GM15510 (cell line): ENCODE results near the gene HPD.

Experiments
- POLR2A ChIP-seq: IDR thresholded peaks from 3 replicates; pipeline ENCODE4 v1.6.1; 2011; ENCODE audit warnings: borderline replicate concordance; ENCODE audit not compliant: insufficient read length; ENCODE audit errors: extremely low read depth

HPD gene

DNA sequence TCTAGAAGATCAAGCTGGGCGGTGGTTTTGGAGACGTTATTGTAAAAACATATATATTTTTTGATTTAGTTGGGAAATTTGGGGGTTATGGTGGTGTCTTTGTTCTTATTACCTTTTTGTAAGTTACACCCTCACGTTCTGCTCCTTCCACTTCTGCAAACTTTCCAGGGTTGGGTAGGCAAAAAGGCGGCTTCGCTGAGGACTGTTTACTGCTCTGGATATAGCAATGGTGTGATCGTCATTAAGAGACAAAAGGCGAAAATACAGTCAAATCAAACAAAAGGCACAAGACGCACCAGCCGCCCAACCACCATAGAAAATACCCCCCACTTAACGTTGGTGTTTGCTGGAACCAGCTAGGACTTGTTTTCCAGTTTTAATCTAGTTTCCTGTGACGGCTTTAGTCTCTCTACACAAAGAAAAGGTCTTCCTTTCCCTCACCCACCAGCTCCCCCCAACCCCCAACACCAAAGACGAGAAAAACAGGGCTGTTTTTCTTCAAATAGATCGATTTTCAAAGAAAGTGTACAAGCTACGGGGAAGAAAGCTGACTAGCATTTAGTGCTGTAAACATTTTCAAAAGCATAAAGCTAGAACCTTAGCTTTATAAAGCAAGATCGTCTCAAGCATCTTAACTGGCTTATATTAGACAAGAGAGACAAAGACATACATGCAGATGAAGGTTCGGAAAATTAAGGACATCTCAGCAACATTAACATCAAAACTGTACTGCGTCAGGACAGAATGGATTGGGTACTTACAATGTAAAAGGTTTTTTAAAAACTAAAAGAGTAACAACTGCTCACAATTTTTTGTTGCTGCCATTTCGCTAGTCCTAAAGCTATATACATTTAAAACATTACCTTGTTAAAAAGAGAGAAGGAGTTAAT lies 56.8 kb downstream of the HPD start:
- no peak for TF ChIP-seq POLR2A

DNA sequence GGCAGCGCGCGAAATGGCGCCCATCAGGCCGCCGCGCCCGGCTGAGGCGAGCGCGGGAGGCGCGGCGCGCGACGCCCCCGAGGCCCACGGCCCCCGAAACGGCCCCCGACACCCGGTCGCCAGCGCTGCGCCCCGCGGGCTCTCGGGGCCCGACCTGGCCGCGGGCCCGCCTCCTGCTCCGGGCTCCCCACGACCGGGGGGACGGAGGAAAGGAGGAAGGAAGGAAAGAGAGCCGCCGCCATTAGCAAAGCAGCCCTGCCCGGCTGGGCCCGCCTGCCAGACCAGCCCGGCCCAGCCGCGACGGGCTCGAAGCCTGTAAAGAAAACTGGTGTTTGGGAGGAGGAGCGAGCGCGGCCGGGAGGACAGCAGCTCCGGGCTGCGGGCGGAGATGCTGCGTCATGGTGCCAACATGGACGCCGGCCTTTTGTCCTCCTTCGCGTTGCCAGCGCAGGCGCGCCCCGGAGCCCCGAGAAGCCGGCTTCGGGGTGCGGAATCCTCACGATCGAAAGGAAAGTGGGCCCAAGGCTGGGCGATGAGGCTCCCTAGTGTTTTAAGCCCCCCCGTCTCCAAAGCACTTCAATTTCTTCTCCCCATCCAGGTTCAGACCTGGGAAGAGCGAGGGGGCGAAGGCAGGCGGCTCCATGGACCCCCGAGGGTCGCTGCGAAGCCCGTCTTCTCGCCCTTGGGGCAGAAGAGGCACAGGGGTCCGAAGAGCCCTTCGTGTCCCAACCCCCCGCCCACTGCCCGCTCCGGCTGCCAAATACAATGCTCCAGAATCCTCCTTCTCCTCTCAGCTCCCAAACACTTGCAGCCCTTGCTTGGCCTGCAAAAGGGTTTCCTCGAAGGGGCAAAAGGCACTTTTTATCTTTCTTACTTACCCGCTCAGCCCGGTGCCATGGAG lies 57.7 kb downstream of the HPD start:
- TF ChIP-seq POLR2A = peak; percentile 47

DNA sequence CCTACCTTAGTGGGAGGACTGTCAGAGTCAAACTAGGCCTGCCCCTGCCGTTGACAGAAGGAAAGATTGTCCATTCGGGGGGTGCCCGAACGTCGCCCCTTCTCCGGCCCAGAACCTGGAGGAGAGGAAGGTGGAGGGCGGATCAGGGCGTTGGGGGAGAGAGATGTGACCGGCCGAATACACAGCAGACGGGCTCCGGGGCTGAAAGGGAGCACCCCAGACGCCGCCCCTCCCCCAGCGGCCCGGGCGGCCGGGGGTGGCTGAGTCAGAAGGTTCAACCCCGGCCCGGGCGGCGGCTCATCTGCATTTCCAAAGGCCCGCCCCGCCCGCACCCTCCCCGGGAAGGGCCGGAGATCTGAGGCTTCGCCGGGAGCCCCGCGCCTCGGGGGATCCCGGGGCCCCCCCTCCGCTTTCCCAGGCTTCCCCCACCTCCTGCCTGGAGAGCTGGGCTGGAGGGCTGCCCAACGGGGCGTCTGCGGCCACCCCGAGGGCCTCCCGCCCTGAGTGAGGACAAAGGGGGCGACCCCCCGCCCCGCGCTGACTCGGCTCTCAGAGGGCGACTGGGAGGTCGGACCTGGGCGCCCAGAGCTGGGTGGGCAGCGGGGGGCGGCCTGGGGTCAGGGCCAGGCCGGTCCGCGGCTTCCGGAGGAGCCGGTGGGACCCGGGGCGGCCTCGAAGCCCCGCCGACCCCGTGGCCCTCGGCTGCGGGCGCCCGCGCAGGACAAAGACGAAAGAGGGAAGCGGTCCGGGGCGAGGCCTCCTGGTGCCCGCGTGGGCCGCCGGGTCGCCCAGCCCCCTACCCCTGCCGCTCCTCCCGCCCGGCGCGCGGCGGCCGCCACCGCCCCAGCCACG lies 58.6 kb downstream of the HPD start:
- peak; percentile 36 for TF ChIP-seq POLR2A

DNA sequence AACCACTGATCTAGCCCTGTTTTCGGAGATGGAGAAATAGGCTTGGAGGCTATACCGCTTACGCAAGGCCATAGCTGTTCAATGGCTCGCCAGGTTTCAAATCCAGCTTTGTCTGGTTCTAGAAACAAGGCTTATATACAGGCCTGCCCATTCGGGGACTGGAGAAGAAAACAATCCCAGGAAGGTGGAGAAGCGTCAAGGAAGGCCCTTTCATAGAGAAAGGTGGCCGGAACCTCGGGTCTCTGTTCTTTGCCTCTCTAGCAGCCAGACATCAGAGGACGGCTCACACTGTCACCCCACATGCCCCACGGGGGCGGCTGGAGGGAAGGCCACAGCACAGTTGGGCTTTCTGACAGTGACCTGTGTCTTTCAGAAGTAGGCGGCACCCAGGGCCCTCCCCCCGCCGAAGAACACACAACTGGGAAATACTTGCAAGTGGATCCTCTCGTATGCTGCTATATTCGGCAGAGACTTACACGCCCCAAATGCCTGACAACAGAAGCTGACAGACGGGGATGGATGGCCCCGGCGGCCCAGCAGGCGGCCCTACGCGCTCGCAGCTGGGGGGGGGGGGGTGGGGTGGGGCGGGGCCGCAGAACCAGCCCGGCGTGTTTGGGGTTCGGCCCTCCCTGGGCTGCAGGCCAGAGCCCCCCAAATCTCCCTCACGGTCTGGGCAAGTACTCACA lies 59.4 kb downstream of the HPD start:
- no peak for TF ChIP-seq POLR2A

DNA sequence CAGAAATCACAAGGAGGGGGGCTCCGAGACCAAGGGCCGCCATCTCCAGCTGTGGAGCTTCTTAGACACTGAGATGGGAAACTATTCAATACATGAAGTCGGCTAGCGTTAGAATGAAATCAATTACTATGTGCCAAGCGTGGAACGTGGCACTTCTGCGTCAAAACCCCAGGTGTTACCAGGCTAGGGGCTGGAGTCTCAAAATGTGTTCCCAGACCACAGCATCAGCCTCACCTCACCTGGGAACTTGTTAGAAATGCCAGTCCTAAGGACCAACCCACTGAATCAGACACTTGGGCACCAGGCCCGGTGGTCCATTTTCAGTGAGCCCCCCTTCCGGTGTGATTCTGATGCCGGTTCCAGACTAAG lies 59.9 kb downstream of the HPD start:
- TF ChIP-seq POLR2A = no peak

DNA sequence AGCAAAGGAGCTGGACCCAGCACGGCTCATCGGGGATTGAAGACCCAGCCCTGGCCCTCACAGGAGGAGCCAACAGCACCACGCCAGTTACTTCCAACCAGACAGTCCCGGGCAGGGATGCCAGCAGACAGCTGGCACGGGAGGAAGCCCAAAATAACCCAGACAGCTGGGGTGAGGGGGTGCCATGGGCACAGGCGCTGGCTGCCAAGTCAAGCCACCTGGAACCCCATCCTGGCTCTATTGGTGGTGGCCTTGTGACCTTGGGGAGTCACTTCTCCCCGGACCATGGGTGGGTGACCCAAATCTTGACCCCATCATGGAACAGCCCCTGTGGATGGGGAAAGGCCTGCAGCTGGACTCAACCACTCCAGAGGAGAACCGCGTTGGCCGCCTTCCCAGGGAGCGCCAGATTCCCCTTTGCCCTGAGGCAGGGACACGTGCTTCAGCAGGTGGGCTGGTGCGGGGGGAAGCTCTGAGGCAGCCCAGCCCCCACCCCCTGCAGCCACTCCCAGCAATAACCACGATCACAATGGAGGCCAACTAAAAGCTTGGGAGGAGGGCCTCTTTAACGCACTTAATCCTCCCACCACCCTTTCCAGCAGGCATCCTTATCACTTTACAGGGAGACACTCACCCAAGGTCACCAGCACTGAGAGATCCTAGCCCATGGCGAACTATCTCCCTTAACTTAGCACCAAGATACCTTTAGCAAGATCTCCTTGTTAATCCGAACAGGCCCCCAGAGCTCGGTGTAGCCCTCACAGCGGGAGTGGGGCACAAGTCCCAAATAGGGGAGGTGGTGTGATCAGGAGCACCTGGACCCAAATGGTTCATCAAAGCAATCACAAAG lies 60.5 kb downstream of the HPD start:
- no peak for TF ChIP-seq POLR2A

DNA sequence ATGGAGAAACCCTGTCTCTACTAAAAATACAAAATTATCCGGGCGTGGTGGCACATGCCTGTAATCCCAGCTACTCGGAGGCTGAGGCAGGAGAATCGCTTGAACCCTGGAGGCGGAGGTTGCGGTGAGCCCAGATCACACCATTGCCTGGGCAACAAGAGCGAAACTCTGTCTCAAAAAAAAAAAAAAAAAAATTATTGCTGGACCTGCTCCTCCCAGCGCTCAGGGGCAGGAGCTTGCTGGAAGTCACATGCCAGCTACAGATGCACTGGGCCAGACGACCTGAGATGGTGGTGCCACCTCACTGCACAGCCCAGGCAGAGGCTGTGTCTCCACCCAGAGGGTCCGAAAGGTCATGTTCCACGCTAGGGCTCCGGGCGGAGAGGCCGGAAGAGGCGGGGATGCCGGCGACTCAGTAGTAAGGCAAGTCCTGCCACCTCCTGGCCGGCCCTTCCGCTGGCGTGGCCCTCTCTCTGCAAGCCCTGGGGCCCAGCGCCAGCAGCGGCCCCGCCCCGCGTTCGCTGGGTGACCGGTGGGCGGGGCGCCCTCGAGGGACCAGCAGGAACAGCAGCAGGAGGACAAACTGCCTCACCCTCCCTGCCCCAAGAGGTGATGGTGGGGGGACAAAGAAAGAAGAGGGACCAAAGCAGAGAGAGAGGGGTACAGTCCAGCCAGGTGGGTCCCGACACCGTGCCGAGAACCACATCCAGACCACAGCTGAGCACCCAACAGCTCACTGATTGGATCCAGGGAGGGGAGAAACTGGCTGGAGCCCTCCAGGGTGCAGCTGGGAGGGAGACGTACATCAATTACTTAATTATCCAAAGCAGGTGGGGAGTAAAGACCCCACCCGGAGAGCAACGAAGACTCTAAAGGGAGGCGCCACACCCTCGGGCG lies 61.6 kb downstream of the HPD start:
- TF ChIP-seq POLR2A = no peak

DNA sequence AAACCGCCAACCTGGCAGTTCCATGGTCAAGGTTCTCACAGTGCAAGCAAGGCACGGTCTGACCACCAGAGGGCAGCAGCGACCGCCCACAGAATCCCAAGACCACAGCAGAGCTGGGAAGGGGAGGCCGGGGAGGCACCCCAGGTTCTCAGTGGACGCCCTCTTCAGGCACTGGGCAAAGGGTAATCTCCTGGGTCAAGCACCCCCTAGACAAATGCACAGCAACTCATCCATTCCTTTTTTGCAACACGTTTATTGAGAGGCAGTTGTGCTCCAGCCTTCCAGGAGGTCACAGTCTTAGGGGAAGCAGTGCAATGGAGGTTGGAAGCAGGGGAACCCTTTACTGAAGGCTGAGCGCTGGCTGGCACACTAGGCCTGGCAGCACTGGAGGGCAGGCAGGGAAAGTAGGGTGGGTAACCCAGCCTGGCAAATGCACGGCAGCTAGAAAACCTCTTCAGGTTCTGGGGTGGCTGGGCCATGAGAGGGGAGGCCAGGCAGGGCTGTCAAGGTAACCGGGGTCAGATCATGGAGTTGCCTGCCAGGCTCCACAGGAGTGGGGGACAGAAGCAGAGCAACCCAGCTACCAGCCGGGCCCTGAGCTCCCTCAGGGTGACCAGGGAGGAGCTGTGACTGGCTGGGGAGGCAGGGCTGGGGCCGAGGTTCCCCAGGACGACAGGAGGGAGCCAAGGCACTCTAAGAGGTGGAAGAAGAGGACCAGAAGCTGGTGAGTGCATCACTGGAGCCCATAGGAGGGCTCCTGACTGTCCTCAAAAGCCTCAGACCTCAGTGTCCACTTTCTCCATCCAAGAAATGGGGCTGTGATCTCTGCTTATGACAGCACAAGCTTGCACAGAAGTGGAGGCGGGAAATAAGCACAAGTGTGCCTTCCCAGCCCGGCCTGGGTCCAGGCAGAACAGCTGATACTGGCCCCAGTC lies 63.4 kb downstream of the HPD start:
- TF ChIP-seq POLR2A = no peak

DNA sequence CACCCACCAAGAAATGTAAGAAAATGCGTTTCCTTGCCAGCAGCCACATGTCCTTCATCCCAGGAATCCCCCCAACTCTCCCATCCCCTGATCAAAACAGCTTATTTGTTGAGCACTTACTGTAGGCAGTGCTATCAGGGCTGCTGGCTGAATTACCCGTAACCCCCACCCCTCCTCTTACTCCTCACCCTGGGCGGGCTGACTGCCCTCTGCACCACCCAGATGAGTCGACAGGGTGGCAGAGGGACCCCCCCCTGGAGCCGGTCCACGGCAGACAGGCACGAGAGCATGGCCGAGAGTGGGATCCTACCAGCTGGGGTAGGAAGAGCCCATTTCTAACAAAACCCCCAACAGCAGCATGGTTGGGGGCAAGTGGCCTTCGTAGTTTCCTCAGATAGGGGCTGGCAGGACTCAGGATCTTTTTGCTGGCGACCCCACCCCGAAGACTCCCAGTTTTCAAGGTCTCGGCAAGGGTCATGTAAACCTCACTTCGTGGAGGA lies 64.1 kb downstream of the HPD start:
- TF ChIP-seq POLR2A = no peak

DNA sequence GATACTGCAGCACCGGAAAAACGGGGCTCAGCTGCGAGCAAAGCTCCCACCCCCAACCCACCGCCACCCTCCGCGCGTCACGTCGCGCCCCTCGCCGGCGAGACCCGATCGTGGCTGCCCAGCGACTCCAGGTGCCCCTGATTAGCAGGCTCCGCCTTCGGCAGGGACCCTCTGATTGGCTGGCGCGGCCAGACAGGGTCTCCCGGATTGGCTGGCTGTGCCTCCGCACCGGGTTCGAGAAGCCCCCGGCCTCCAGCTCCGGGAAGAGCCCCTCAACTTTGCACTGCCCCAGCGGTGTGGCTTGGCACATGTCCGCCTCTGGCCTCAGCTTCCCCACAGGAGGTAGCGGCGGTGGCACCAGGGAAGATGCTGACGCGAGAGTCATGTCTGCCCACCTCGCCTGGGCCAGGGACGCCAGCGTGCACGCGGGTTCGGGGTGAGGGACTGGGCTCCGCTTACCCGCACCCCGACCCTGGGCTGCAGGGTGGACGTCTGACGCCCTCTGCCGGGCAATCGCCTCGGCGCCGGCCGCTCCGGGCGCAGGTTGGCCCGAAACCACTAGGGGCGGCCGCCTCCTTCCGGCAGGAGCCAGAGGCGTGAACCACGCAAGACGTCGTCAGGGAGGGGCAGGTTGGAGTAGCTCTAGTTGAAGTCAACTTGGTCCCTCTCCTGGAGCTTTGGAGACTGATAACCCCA lies 64.7 kb downstream of the HPD start:
- TF ChIP-seq POLR2A = peak; percentile 29

DNA sequence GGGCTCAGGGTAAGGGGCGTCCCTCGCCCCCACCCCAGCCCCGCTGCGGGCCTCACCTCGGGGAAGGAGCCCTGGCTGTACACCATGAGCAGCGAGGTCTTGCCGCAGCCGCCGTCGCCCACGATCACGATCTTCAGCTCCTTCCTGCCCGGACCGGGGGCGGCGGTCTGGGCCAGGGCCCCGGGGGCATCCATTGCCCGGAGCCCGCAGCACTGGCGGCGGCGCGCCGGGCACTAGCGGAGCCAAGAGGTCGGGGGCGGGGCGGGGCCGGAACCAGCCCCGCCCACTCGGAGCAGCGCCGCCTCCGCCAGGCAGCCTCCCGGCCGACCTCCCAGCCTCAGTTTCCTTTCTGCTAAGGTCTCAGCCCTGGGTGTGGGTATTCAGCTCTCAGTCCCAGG lies 65.2 kb downstream of the HPD start, which contains the start of gene RHOF:
Gene RHOF (minus strand): TSS at position 249 of the 398 bp plus-strand sequence. CDS start 55 bp downstream, at position 194.
- peak; percentile 75 for TF ChIP-seq POLR2A
